Fibroblast of the aortic adventitia (primary cell): ENCODE results near the gene MTURN. TPM values are rescaled to one million over a fixed set of nuclear protein-coding genes. Genes with fewer than 3 reads are reported as not detected.

ENCODE experiments used
- DNase-seq: peaks from one replicate; pipeline ENCODE4 v3.0.0-alpha.2; 2010; ENCODE audit warnings: low read depth
- H3K4me3 ChIP-seq: 2 replicates; pipeline ENCODE4 v1.5.1; 2011; ENCODE audit warnings: low read depth, mild to moderate bottlenecking, control low read depth, low read length, moderate library complexity
- total RNA-seq: library from RNA; depleted of rRNA; stranded (reverse); fragments of >200 nt; gene quantifications from 2 replicates; pipeline ENCODE4 v1.2.3, GENCODE V29; 2012; ENCODE audit warnings: low replicate concordance
- TF ChIP-seq, protein P1 (sequence below): IDR thresholded peaks from 2 replicates; pipeline ENCODE4 v1.5.1; 2011; ENCODE audit warnings: mild to moderate bottlenecking, low read length, control low read depth, inconsistent platforms; ENCODE audit not compliant: insufficient read depth

Gene MTURN
- total RNA-seq, 1 donor, result 29.8 TPM

DNA sequence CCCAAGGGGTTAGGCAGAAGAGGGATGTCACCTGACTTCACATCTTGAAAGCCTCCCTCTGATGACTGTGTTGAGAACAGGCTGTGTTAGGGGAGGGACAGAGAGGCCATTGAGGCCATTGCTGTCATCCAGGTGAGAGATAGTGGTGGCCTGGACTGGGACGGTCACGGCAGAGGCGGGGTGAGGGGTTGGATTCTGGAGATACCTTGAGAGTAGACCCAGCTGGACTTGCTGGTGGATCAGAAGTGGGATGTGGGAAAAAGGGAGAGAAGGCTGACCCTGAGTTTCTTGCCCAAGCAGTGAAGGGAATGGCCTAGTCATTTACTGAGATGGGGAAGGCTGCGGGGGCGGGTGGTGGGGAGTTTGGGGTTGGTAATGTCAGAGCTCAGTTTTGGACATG is 13.6 kb downstream of the MTURN start:
- no peak for DNase-seq
- TF ChIP-seq, protein P1, sequence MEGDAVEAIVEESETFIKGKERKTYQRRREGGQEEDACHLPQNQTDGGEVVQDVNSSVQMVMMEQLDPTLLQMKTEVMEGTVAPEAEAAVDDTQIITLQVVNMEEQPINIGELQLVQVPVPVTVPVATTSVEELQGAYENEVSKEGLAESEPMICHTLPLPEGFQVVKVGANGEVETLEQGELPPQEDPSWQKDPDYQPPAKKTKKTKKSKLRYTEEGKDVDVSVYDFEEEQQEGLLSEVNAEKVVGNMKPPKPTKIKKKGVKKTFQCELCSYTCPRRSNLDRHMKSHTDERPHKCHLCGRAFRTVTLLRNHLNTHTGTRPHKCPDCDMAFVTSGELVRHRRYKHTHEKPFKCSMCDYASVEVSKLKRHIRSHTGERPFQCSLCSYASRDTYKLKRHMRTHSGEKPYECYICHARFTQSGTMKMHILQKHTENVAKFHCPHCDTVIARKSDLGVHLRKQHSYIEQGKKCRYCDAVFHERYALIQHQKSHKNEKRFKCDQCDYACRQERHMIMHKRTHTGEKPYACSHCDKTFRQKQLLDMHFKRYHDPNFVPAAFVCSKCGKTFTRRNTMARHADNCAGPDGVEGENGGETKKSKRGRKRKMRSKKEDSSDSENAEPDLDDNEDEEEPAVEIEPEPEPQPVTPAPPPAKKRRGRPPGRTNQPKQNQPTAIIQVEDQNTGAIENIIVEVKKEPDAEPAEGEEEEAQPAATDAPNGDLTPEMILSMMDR, result no peak

DNA sequence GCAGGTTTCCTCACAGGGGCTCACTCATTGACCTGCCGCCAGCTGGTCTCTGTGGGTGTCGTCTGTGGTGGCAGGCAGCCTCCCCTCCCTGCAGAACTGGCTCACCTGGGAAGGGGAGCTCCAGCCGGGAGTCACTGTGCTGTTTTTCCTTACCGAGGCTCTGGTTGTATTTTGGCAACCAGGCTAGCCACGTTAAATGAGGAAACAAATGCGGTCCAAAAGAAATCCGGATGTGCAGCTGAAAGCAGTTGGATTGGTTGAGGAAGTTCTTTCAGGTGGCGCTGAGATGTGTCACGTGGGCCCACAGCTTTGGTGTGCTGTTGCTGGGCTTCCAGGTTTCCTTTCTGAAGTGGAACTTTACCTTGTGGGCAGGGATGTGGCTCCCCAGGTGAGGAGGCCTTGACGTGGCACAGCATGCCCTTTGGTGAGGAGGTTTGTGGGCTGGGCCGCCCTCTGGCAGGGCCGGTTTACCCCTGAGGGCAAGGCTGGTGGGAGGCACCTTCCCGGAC is 14.2 kb downstream of the MTURN start:
- H3K4me3 ChIP-seq, result no peak overlapping the region
- TF ChIP-seq, protein P1, result no peak
- no peak for DNase-seq

More for the DNA sequence above, 13.6 kb downstream of the MTURN start:
- H3K4me3 ChIP-seq, result no peak overlapping the region

DNA sequence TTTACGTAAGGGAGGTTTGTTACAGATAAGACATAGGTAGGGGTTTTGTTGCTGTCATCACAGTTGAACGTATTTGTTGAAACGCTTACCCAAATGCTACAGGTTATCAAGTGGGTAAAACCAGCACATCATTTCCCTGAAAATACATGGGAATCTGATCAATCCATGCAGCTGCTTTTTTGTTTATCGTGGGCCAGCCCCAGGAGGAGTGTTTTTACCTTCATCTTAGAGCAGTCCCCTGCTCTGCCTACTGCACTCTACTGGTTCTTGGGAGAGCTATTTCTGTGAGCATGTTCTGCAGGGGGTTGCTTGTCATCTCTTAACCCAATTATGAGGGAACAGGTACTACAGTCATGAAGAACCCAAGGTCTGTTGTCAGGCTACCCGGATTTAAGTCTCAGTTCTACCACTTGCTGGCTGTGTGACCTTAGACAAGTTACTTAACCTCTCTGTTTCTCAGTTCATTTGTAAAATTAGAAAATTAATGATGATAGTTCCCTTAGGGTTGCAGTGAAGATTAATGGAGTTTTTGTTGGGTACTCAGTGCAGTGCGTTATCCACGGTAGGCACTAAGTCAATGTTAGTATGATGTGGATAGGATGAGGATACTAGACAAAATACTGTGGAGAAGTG is 15.0 kb downstream of the MTURN start:
- TF ChIP-seq, protein P1, result no peak
- no peak for DNase-seq
- no peak overlapping the region for H3K4me3 ChIP-seq

DNA sequence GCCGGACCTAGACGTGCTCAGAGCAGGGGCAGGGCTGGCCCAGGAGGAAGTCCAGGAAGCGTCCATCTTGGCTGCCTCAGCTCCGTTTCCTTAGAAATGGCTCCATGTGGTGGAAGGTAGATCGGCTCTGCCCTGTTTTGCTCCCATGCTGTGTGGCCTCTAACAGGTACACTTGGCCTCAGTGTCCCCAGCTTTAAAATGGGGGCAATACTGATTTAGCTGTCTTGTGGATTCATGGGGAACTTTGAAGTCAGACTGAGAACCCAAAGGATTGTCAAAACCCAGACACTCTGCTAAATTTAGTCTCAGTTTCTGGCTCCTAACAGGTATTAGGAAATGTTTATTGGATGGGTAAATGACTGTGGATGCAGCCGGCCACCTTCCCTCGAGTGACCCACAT is 15.9 kb downstream of the MTURN start:
- TF ChIP-seq, protein P1, result no peak
- no peak for DNase-seq
- no peak overlapping the region for H3K4me3 ChIP-seq

DNA sequence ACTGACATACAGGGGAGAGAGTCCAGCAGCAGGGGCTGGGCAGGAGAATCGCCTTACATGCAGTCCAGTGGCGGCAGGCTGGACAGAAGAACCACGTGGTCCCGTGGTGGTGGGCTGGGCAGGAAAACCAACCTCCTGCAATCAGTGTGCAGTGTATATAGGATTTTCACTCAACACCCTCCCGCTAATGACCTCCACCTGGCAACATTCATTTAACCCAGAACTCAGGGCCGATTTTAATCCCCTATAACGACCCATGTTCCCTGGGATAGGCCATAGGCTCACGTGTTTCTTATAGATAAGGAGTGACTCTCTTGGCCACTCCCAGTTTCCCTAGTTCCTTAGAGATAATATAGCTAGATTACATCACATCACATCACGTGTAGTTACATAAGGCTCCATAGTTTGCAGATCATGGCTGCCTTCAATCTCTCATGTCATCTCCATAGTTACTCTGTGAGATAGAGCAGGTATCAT is 19.4 kb downstream of the MTURN start:
- TF ChIP-seq, protein P1, result no peak
- H3K4me3 ChIP-seq, result no peak overlapping the region
- no peak for DNase-seq

DNA sequence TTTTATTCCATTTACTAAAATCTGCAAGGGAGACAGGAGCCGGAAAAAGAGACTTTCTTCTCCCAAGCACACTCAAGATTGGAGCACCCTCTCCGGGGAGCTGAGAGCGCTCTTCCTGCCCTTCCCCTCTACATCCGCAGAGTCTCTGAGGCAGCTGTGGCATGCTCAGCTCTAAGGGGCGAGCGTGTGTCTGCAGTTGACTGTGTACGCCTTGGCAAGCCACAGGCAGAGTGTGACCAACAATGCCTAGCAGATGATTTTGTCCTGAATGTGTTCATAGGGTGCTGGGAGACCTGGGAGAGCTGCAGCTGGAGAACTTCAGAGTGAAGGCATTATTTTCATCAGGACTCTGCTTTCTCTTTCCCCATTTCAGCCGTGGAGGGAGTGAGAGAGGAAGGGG is 20.7 kb downstream of the MTURN start:
- DNase-seq, result no peak
- TF ChIP-seq, protein P1, result no peak
- H3K4me3 ChIP-seq, result no peak overlapping the region
